HG03354 (cell line): ENCODE results near the gene VMP1.

Experiments
- ATAC-seq: cut with Tn5 transposase; IDR thresholded peaks from one replicate; pipeline ENCODE4 v1.9.1; 2021; ENCODE audit warnings: mild to moderate bottlenecking; ENCODE audit not compliant: unreplicated experiment, poor library complexity, severe bottlenecking

The VMP1 gene

GRCh38 chr17:59707149-59707970, at the start of gene VMP1, which contains the start of gene PTRH2:
Gene VMP1, plus strand, starts transcription at chr17:59707654. Its CDS starts 23,793 bp downstream, at chr17:59731447.
Gene PTRH2, minus strand, starts transcription at chr17:59707430. Its CDS starts 9,452 bp downstream, at chr17:59697978.
- ATAC-seq, result peak; percentile 98

- ATAC-seq, result no peak
Observed at GRCh38 chr17:59666235-59666634, 41.2 kb upstream of the VMP1 start.

GRCh38 chr17:59668816-59669215, 38.6 kb upstream of the VMP1 start:
- ATAC-seq, result no peak

GRCh38 chr17:59669411-59669810, 38.0 kb upstream of the VMP1 start:
- peak; percentile 70 for ATAC-seq

- no peak for ATAC-seq
Observed at GRCh38 chr17:59669944-59670343, 37.5 kb upstream of the VMP1 start.

GRCh38 chr17:59671386-59671785, 36.1 kb upstream of the VMP1 start:
- ATAC-seq, result no peak

- ATAC-seq, result no peak
Observed at GRCh38 chr17:59675231-59675630, 32.2 kb upstream of the VMP1 start.

- no peak for ATAC-seq
Observed at GRCh38 chr17:59676716-59677115, 30.7 kb upstream of the VMP1 start.

GRCh38 chr17:59678918-59679317, 28.5 kb upstream of the VMP1 start:
- ATAC-seq, result no peak

GRCh38 chr17:59680314-59680713, 27.1 kb upstream of the VMP1 start:
- ATAC-seq, result no peak

- ATAC-seq, result no peak
Observed at GRCh38 chr17:59683283-59683682, 24.2 kb upstream of the VMP1 start.

- ATAC-seq, result no peak
Observed at GRCh38 chr17:59684967-59685366, 22.5 kb upstream of the VMP1 start.

- ATAC-seq, result no peak
Observed at GRCh38 chr17:59688008-59688407, 19.4 kb upstream of the VMP1 start.

GRCh38 chr17:59688496-59688895, 19.0 kb upstream of the VMP1 start:
- no peak for ATAC-seq

- no peak for ATAC-seq
Observed at GRCh38 chr17:59693582-59693981, 13.9 kb upstream of the VMP1 start.

- ATAC-seq, result no peak
Observed at GRCh38 chr17:59694344-59694743, 13.1 kb upstream of the VMP1 start.

- no peak for ATAC-seq
Observed at GRCh38 chr17:59695945-59696681, 11.3 kb upstream of the VMP1 start.

- no peak for ATAC-seq
Observed at GRCh38 chr17:59696682-59697277, 10.7 kb upstream of the VMP1 start.

GRCh38 chr17:59698143-59698542, 9.3 kb upstream of the VMP1 start:
- ATAC-seq, result no peak

GRCh38 chr17:59699218-59699617, 8.2 kb upstream of the VMP1 start:
- ATAC-seq, result no peak

- ATAC-seq, result no peak
Observed at GRCh38 chr17:59699786-59700185, 7.7 kb upstream of the VMP1 start.
